ENCODE data around the gene ZMYND10. TPM values are rescaled to one million over a fixed set of nuclear protein-coding genes. Genes with fewer than 3 reads are reported as not detected.
A peak's percentile ranks its signal among the peaks of the same experiment; 100 is the strongest.

ZMYND10 gene
- total RNA-seq, 1 donor from 2014 or later, result 0.39 TPM

DNA sequence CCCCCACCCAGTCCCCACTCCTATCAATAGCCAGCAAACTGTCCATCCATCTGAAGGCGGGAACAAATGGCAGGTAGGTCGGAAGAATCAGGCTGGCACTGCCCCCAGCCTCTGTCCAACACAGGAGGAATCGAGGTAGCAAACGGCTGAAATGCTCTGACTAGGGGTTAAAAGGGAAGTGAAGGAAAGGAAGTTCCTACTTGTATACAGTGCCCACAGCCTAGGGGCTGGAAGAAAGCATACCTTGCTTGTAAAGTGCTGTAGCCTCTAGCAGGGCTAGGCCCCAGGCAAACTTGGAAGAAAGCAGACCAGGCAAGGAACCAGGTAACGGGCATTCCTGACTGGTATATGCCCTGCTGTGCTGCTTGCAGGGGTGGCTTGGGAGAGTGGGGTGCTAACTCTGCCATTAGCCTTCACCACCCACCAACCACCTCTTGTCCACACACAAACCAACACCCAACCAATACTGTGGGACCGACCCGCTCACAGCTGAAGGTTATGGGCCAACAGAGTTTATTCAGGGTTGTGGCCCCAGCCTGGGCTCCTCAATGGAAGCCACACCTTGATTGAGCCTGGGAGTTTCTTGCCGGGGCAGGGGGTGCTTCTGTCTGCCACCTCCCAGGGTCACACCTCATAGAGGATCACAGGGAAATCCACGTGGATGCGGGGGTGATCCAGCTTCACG lies 19.9 kb downstream of the ZMYND10 start:
- no peaks in the 10 kb centered on the region for H3K9me3 Mint-ChIP-seq (ENCODE audit: unreplicated experiment)
- H3K4me1 Mint-ChIP-seq (ENCODE audit: low read depth, unreplicated experiment), result peaks cover 14% of the 10 kb centered on the region
- H4K20me1 ChIP-seq (ENCODE audit: insufficient read depth, low read length), result peaks cover 14% of the 10 kb centered on the region
- H3K4me2 ChIP-seq (ENCODE audit: low read length), result no peak overlapping the region
- H3K27ac Mint-ChIP-seq (ENCODE audit: unreplicated experiment), result peak overlapping the region; percentile 34
- no peak overlapping the region for H2AFZ ChIP-seq (ENCODE audit: low read depth, low read length)
- no peak overlapping the region for H3K4me3 ChIP-seq (ENCODE audit: insufficient read depth, low read depth, low read length)
- DNase-seq (ENCODE audit: low read depth) (no peak), FAIRE-seq (no peak)
- H3K27ac ChIP-seq (ENCODE audit: low read depth, low read length), result no peak overlapping the region
- no peaks in the 10 kb centered on the region for H3K9me3 ChIP-seq (ENCODE audit: insufficient read depth, low read depth, low read length)
- no peak for TF ChIP-seq EZH2 (IDR thresholded peaks at IDR 0.05; ENCODE audit: insufficient read depth, low read length)
- TF ChIP-seq, protein P1, sequence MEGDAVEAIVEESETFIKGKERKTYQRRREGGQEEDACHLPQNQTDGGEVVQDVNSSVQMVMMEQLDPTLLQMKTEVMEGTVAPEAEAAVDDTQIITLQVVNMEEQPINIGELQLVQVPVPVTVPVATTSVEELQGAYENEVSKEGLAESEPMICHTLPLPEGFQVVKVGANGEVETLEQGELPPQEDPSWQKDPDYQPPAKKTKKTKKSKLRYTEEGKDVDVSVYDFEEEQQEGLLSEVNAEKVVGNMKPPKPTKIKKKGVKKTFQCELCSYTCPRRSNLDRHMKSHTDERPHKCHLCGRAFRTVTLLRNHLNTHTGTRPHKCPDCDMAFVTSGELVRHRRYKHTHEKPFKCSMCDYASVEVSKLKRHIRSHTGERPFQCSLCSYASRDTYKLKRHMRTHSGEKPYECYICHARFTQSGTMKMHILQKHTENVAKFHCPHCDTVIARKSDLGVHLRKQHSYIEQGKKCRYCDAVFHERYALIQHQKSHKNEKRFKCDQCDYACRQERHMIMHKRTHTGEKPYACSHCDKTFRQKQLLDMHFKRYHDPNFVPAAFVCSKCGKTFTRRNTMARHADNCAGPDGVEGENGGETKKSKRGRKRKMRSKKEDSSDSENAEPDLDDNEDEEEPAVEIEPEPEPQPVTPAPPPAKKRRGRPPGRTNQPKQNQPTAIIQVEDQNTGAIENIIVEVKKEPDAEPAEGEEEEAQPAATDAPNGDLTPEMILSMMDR (IDR thresholded peaks at IDR 0.05; ENCODE audit: insufficient read depth, low read depth, low read length), result no peak
- H3K4me3 Mint-ChIP-seq (ENCODE audit: unreplicated experiment), result no peak overlapping the region
- peaks cover 36% of the 10 kb centered on the region for H3K79me2 ChIP-seq (ENCODE audit: insufficient read depth, low read length)
- H3K36me3 ChIP-seq (ENCODE audit: insufficient read depth, low read length), result peaks cover 18% of the 10 kb centered on the region
- no peaks in the 10 kb centered on the region for H3K27me3 ChIP-seq (ENCODE audit: insufficient read depth, low read length)
- no peak overlapping the region for H3K9ac ChIP-seq (ENCODE audit: low read length)
- H3K4me1 ChIP-seq (ENCODE audit: insufficient read depth, low read length), result peaks cover 21% of the 10 kb centered on the region
- H3K36me3 Mint-ChIP-seq (ENCODE audit: low read depth, unreplicated experiment), result peaks cover 5% of the 10 kb centered on the region
- no peaks in the 10 kb centered on the region for H3K27me3 Mint-ChIP-seq (ENCODE audit: low read depth, unreplicated experiment)

DNA sequence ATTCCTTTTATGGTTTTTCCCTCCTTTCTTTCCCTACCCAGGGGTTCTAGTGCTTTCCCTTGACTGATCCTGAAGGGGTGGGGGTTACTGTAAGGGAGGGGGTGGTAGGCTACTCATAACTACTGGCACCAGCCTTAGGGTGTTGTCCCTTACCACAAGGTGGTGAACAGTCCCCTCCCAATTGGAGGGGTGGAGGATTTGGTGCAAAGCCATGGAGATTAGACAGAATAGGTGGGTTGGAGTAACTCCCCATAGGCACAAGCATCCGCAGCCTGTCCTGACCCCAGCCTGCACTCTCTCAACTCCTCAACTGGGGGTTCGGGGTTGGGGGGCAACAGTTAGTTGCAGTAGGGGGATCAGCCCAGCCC lies 20.4 kb downstream of the ZMYND10 start:
- no peak overlapping the region for H3K27ac ChIP-seq (ENCODE audit: low read depth, low read length)
- peaks cover 14% of the 10 kb centered on the region for H4K20me1 ChIP-seq (ENCODE audit: insufficient read depth, low read length)
- peak overlapping the region; percentile 26 for H3K27ac Mint-ChIP-seq (ENCODE audit: unreplicated experiment)
- H3K4me3 Mint-ChIP-seq (ENCODE audit: unreplicated experiment), result no peak overlapping the region
- H3K4me1 ChIP-seq (ENCODE audit: insufficient read depth, low read length), result peaks cover 26% of the 10 kb centered on the region
- FAIRE-seq (no peak), DNase-seq (ENCODE audit: low read depth) (no peak)
- TF ChIP-seq EZH2 (IDR thresholded peaks at IDR 0.05; ENCODE audit: insufficient read depth, low read length), result no peak
- TF ChIP-seq, protein P1 (IDR thresholded peaks at IDR 0.05; ENCODE audit: insufficient read depth, low read depth, low read length), result no peak
- H3K9me3 ChIP-seq (ENCODE audit: insufficient read depth, low read depth, low read length), result no peaks in the 10 kb centered on the region
- H3K27me3 ChIP-seq (ENCODE audit: insufficient read depth, low read length), result no peaks in the 10 kb centered on the region
- H3K9me3 Mint-ChIP-seq (ENCODE audit: unreplicated experiment), result no peaks in the 10 kb centered on the region
- peaks cover 3% of the 10 kb centered on the region for H3K36me3 Mint-ChIP-seq (ENCODE audit: low read depth, unreplicated experiment)
- H3K4me2 ChIP-seq (ENCODE audit: low read length), result no peak overlapping the region
- no peak overlapping the region for H3K9ac ChIP-seq (ENCODE audit: low read length)
- H3K79me2 ChIP-seq (ENCODE audit: insufficient read depth, low read length), result peaks cover 36% of the 10 kb centered on the region
- H3K36me3 ChIP-seq (ENCODE audit: insufficient read depth, low read length), result peaks cover 14% of the 10 kb centered on the region
- peaks cover 17% of the 10 kb centered on the region for H3K4me1 Mint-ChIP-seq (ENCODE audit: low read depth, unreplicated experiment)
- H3K4me3 ChIP-seq (ENCODE audit: insufficient read depth, low read depth, low read length), result no peak overlapping the region
- no peaks in the 10 kb centered on the region for H3K27me3 Mint-ChIP-seq (ENCODE audit: low read depth, unreplicated experiment)
- no peak overlapping the region for H2AFZ ChIP-seq (ENCODE audit: low read depth, low read length)

Measured in astrocyte (in vitro differentiated cells and primary cell).